Calu3 (cell line): ENCODE data around the gene LAMA2. TPM values are rescaled to one million over a fixed set of nuclear protein-coding genes. Genes with fewer than 3 reads are reported as not detected.

Source experiments
- BruUV-seq: library from RNA; stranded (reverse); fragments of 400-500 nt; replicated peaks from 2 replicates; lab custom pipeline; 2021; lab: Mats Ljungman, UMichigan
- CTCF ChIA-PET: fragments of 300-600 bp; sonication (Branson Sonifier 250); formaldehyde crosslinking; loops from one replicate; lab custom pipeline; 2022; ENCODE audit warnings: antibody characterized with exemption; lab: Charles Lee
- DNase-seq: peaks from one replicate; pipeline ENCODE4 v3.0.0; 2022
- H3K27ac Mint-ChIP-seq: one replicate; pipeline ENCODE4 v1.8.0; 2022; ENCODE audit warnings: mixed read lengths; ENCODE audit not compliant: unreplicated experiment
- H3K27me3 Mint-ChIP-seq: one replicate; pipeline ENCODE4 v1.8.0; 2022; ENCODE audit warnings: mixed read lengths; ENCODE audit not compliant: unreplicated experiment
- H3K36me3 Mint-ChIP-seq: one replicate; pipeline ENCODE4 v1.8.0; 2022; ENCODE audit warnings: mild to moderate bottlenecking, moderate library complexity, mixed read lengths; ENCODE audit not compliant: insufficient read depth, unreplicated experiment
- H3K4me1 Mint-ChIP-seq: one replicate; pipeline ENCODE4 v1.8.0; 2022; ENCODE audit warnings: mild to moderate bottlenecking, low read depth, mixed read lengths; ENCODE audit not compliant: unreplicated experiment
- H3K4me3 Mint-ChIP-seq: one replicate; pipeline ENCODE4 v1.8.0; 2022; ENCODE audit warnings: mild to moderate bottlenecking, low read depth, moderate library complexity, mixed read lengths; ENCODE audit not compliant: unreplicated experiment
- H3K9me3 Mint-ChIP-seq: one replicate; pipeline ENCODE4 v1.8.0; 2022; ENCODE audit warnings: low read depth, mixed read lengths; ENCODE audit not compliant: unreplicated experiment
- CTCF ChIP-seq: fragments of 200-600 bp; IDR thresholded peaks from one replicate; pipeline ENCODE4 v1.8.0; 2022; ENCODE audit warnings: antibody characterized with exemption; ENCODE audit not compliant: unreplicated experiment
- intact Hi-C: fragments of 100-400 bp; cut with micrococcal nuclease; formaldehyde crosslinking; loops from one replicate; pipeline ENCODE4 v1.10.0; 2022; ENCODE audit not compliant: unreplicated experiment
- total RNA-seq: library from RNA; stranded (reverse); gene quantifications from 2 replicates; pipeline ENCODE4 v1.2.3, GENCODE V29; 2022

LAMA2 gene
- total RNA-seq, 1 experiment from 2014 or later = 0.80 TPM

GRCh38 chr6:129212081-129212480 lies 329.1 kb downstream of the LAMA2 start:
- no peaks in the 10 kb centered on the region for H3K4me1 Mint-ChIP-seq
- no peak for DNase-seq
- BruUV-seq = no TSS peak
- H3K36me3 Mint-ChIP-seq = no peaks in the 10 kb centered on the region
- no peaks in the 10 kb centered on the region for H3K27me3 Mint-ChIP-seq
- H3K27ac Mint-ChIP-seq = no peak overlapping the region
- intact Hi-C loops = no loop called here
- H3K4me3 Mint-ChIP-seq = no peak overlapping the region
- CTCF ChIA-PET = no interaction called here
- no peaks in the 10 kb centered on the region for H3K9me3 Mint-ChIP-seq
- no peak for TF ChIP-seq CTCF

DNA sequence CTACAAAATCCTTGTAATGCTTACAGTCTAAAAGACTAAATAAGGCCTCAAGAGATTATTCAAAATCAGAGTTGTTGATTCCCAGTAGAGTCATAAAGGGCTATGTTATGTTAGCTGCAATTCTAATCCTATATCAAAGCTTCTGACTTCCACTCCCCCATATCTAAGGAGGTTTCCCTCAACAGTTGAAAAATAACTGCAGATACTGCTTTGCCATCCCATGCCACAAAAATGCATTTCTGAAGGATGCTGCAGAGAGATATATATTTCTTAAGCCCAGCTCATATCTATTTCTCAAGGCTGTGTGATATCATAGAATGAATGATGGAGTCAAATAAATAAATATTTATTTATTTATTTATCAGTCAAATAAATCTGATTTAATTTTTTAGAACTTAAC lies 332.3 kb downstream of the LAMA2 start:
- no peak for DNase-seq
- no TSS peak for BruUV-seq
- H3K36me3 Mint-ChIP-seq = no peaks in the 10 kb centered on the region
- CTCF ChIA-PET = no interaction called here
- no peaks in the 10 kb centered on the region for H3K4me1 Mint-ChIP-seq
- no peaks in the 10 kb centered on the region for H3K27me3 Mint-ChIP-seq
- TF ChIP-seq CTCF = no peak
- intact Hi-C loops = no loop called here
- H3K9me3 Mint-ChIP-seq = no peaks in the 10 kb centered on the region
- no peak overlapping the region for H3K4me3 Mint-ChIP-seq
- H3K27ac Mint-ChIP-seq = no peak overlapping the region

DNA sequence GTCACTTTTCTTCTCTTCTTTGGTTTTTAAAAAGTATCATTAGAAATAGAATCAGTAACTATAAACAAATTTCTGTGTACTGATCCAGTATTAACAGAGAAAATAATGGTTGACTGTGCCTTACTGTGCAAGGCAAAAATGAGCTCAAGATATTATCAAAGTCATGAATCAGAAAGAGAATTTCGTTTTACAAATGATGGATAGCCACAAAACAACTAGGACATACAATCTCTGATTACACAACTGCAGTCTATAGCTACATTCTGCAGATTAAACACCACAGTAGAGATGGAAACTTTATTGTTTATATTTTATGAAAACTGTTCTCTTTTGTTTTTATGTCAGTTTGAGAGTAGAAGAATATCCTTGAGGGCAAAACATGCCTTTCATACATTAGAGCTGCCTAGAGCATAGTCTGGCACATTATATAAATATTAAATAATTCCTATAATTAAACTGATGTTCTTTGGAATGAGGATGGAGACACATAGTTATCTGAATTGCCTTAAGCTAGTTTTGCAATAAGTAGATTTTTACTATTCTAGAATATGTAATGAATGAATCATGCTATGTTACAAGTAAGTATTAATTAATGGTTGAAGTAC lies 333.1 kb downstream of the LAMA2 start:
- DNase-seq = no peak
- no peak for TF ChIP-seq CTCF
- intact Hi-C loops = no loop called here
- H3K27me3 Mint-ChIP-seq = no peaks in the 10 kb centered on the region
- H3K4me3 Mint-ChIP-seq = no peak overlapping the region
- BruUV-seq = no TSS peak
- H3K36me3 Mint-ChIP-seq = no peaks in the 10 kb centered on the region
- CTCF ChIA-PET = interaction anchor here (0.5 kb wide), 1 partner anchor 153 kb away, joined by 3 read pairs; no protein-coding TSS in a partner anchor
- H3K4me1 Mint-ChIP-seq = no peaks in the 10 kb centered on the region
- H3K9me3 Mint-ChIP-seq = no peaks in the 10 kb centered on the region
- no peak overlapping the region for H3K27ac Mint-ChIP-seq

DNA sequence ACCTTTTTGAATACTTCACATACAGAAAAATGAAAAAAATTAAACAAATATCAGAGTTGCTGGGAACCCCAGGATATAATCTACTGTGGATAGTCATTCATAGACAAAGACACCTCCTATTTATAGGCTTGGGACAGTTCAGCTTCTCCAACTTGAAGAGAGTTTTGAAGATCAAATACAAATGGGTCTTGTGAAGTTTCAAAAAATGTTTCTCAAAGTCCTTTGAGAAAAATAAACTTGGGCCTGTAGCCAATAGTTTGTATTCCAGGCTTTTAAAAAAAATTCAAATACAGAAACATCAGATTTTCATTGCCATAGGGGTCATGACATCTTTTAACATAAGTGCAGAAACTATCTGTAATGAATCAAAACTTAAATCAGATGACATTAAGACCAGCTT lies 334.8 kb downstream of the LAMA2 start:
- no peak for DNase-seq
- intact Hi-C loops = no loop called here
- Mint-ChIP-seq H3K4me3 (no peak overlapping the region), H3K9me3 (no peaks in the 10 kb centered on the region), H3K27me3 (no peaks in the 10 kb centered on the region), H3K36me3 (no peaks in the 10 kb centered on the region), H3K4me1 (no peaks in the 10 kb centered on the region), H3K27ac (no peak overlapping the region)
- CTCF ChIA-PET = no interaction called here
- TF ChIP-seq CTCF = no peak
- no TSS peak for BruUV-seq
